GM18498 (cell line): Measurements from ENCODE around the gene ANO3.

Experiments
- ATAC-seq: cut with Tn5 transposase; IDR thresholded peaks from one replicate; pipeline ENCODE4 v1.9.1; 2021; ENCODE audit warnings: mild to moderate bottlenecking, moderate library complexity; ENCODE audit not compliant: unreplicated experiment

Gene ANO3

GRCh38 chr11:26353010-26353409, 21.1 kb downstream of the ANO3 start:
- no peak for ATAC-seq

GRCh38 chr11:26359055-26359454, 27.1 kb downstream of the ANO3 start:
- ATAC-seq: no peak

GRCh38 chr11:26365284-26365683, 33.4 kb downstream of the ANO3 start:
- ATAC-seq: no peak

GRCh38 chr11:26377619-26378018, 45.7 kb downstream of the ANO3 start:
- no peak for ATAC-seq

GRCh38 chr11:26399336-26399735, 67.4 kb downstream of the ANO3 start:
- ATAC-seq: no peak

GRCh38 chr11:26410706-26411366, 78.9 kb downstream of the ANO3 start:
- ATAC-seq: no peak

GRCh38 chr11:26412955-26413354, 81.0 kb downstream of the ANO3 start:
- no peak for ATAC-seq

- no peak for ATAC-seq
Measured at GRCh38 chr11:26418386-26418912, 86.5 kb downstream of the ANO3 start.

- ATAC-seq: no peak
Measured at GRCh38 chr11:26420331-26420730, 88.4 kb downstream of the ANO3 start.

- no peak for ATAC-seq
Measured at GRCh38 chr11:26424255-26424654, 92.3 kb downstream of the ANO3 start.

- no peak for ATAC-seq
Measured at GRCh38 chr11:26439854-26440253, 107.9 kb downstream of the ANO3 start.

- no peak for ATAC-seq
Measured at GRCh38 chr11:26442131-26442530, 110.2 kb downstream of the ANO3 start.

GRCh38 chr11:26443617-26444016, 111.7 kb downstream of the ANO3 start:
- no peak for ATAC-seq

GRCh38 chr11:26457636-26458035, 125.7 kb downstream of the ANO3 start:
- ATAC-seq: no peak

GRCh38 chr11:26465274-26465673, 133.3 kb downstream of the ANO3 start:
- ATAC-seq: no peak

- no peak for ATAC-seq
Measured at GRCh38 chr11:26467506-26467905, 135.6 kb downstream of the ANO3 start.

GRCh38 chr11:26470992-26471391, 139.1 kb downstream of the ANO3 start:
- ATAC-seq: no peak

- no peak for ATAC-seq
Measured at GRCh38 chr11:26473216-26474194, 141.6 kb downstream of the ANO3 start.

- ATAC-seq: no peak
Measured at GRCh38 chr11:26474401-26474800, 142.5 kb downstream of the ANO3 start.

GRCh38 chr11:26477396-26477795, 145.5 kb downstream of the ANO3 start:
- ATAC-seq: no peak

- ATAC-seq: no peak
Measured at GRCh38 chr11:26478710-26479109, 146.8 kb downstream of the ANO3 start.

GRCh38 chr11:26480041-26480440, 148.1 kb downstream of the ANO3 start:
- ATAC-seq: no peak
